Lung (tissue), 12 donors: Measurements from ENCODE around the gene GUCY1A2. TPM values are rescaled to one million over a fixed set of nuclear protein-coding genes. Genes with fewer than 3 reads are reported as not detected.

Source experiments
- ATAC-seq: fragments of 200-7000 bp; cut with Tn5 transposase; one replicate; pipeline ENCODE4 v1.9.1; 2020; ENCODE audit warnings: moderate number of reproducible peaks; ENCODE audit not compliant: insufficient read depth, low FRiP score
- DNase-seq, 3 donors: peaks; one replicate each; pipeline ENCODE4 v3.0.0-alpha.2; 2013 to 2017
- H3K27ac ChIP-seq, 2 donors: one replicate each; pipeline ENCODE4 v1.5.1; 2013; ENCODE audit warnings: mild to moderate bottlenecking in 2 of 2, moderate library complexity in 2 of 2, control low read depth in 1 of 2, inconsistent platforms in 1 of 2, low read depth in 1 of 2, low read length in 1 of 2
- H3K27me3 ChIP-seq, 3 donors: one replicate each; pipeline ENCODE4 v1.5.1; 2013; ENCODE audit warnings: low read length in 2 of 3; ENCODE audit not compliant: control insufficient read depth in 3 of 3, insufficient read depth in 3 of 3
- H3K36me3 ChIP-seq, 4 donors: one replicate each; pipeline ENCODE4 v1.5.1; 2013; ENCODE audit warnings: low read length in 4 of 4, mild to moderate bottlenecking in 1 of 4, moderate library complexity in 1 of 4; ENCODE audit not compliant: control insufficient read depth in 4 of 4, insufficient read depth in 4 of 4
- H3K4me1 ChIP-seq, 5 donors: one replicate each; pipeline ENCODE4 v1.5.1; 2013; ENCODE audit warnings: low read length in 5 of 5, mild to moderate bottlenecking in 2 of 5, moderate library complexity in 1 of 5; ENCODE audit not compliant: control insufficient read depth in 5 of 5, insufficient read depth in 5 of 5
- H3K4me3 ChIP-seq: one replicate; pipeline ENCODE4 v1.5.1; 2013; ENCODE audit warnings: mild to moderate bottlenecking, control low read depth, moderate library complexity
- H3K9ac ChIP-seq, 2 donors: one replicate each; pipeline ENCODE4 v1.5.1; 2013; ENCODE audit warnings: low read length in 2 of 2, control low read depth in 1 of 2; ENCODE audit not compliant: insufficient read depth in 1 of 2
- H3K9me3 ChIP-seq, 4 donors: one replicate each; pipeline ENCODE4 v1.5.1; 2013; ENCODE audit warnings: low read length in 3 of 4, mild to moderate bottlenecking in 1 of 4, moderate library complexity in 1 of 4; ENCODE audit not compliant: control insufficient read depth in 4 of 4, insufficient read depth in 3 of 4
- WGBS, 2 donors: extraction: QIAGEN DNeasy Blood & Tissue Kit; methylation state at CpG; one replicate each; pipeline ENCODE4 v1.1.7; 2013; 5-methylcytosine and 5-hydroxymethylcytosine counted together
- polyA plus RNA-seq, 2 donors: library from polyadenylated mRNA; stranded (reverse); fragments of 200-250 nt; gene quantifications; one replicate each; pipeline ENCODE4 v1.2.1, GENCODE V29; 2013
- total RNA-seq, 2 donors: library from RNA; depleted of rRNA in 1 of 2; stranded (reverse); fragments of >200 nt in 1 of 2; gene quantifications; one replicate each; pipeline ENCODE4 v1.2.1, GENCODE V29; 2014 to 2021
- TF ChIP-seq, protein P1 (sequence below): IDR thresholded peaks from 2 replicates; pipeline ENCODE4 v1.5.1; 2012; ENCODE audit warnings: mild to moderate bottlenecking; ENCODE audit errors: control extremely low read depth, extremely low read depth
- donor health status: control.
- donor health status: control.
- donor health status: Bipolar disorder and iron deficiency.
- donor health status: healthy.
- donor health status: DM: yes; HTN: yes; CAD: no.

GUCY1A2 gene
- total and polyA plus RNA-seq, 4 donors: 1.3 to 55.2 (median 5.7) TPM

DNA sequence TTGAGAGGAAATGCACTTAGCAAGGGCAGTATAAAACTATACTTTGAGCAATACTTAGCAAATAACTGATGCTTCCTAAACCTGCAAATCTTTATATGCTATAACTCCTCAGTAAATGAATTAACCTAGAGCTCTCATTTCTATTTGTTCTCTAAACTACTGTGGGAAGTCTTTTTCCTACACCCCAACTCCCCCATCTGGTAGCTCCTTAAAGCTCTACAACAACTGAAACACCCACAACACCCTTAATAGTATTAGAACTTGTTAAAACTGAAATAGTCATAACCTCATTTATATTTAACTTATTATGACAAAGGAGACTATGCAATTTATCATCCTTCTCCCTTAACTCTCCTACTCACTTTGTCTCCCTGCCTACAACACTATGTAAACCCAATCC, 43.4 kb downstream of the GUCY1A2 start:
- H3K36me3 ChIP-seq: peaks cover 0 to 17% (median 0%) of the 10 kb centered on the region in 4 donors
- no peaks in the 10 kb centered on the region for H3K27me3 ChIP-seq
- DNase-seq (no peak), ATAC-seq (no peak)
- H3K27ac ChIP-seq: no peak overlapping the region
- H3K9ac ChIP-seq: no peak overlapping the region
- H3K4me1 ChIP-seq: peaks cover 0 to 32% (median 0%) of the 10 kb centered on the region in 5 donors
- no peaks in the 10 kb centered on the region for H3K9me3 ChIP-seq
- H3K4me3 ChIP-seq: no peak overlapping the region
- TF ChIP-seq, protein P1, sequence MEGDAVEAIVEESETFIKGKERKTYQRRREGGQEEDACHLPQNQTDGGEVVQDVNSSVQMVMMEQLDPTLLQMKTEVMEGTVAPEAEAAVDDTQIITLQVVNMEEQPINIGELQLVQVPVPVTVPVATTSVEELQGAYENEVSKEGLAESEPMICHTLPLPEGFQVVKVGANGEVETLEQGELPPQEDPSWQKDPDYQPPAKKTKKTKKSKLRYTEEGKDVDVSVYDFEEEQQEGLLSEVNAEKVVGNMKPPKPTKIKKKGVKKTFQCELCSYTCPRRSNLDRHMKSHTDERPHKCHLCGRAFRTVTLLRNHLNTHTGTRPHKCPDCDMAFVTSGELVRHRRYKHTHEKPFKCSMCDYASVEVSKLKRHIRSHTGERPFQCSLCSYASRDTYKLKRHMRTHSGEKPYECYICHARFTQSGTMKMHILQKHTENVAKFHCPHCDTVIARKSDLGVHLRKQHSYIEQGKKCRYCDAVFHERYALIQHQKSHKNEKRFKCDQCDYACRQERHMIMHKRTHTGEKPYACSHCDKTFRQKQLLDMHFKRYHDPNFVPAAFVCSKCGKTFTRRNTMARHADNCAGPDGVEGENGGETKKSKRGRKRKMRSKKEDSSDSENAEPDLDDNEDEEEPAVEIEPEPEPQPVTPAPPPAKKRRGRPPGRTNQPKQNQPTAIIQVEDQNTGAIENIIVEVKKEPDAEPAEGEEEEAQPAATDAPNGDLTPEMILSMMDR: no peak

DNA sequence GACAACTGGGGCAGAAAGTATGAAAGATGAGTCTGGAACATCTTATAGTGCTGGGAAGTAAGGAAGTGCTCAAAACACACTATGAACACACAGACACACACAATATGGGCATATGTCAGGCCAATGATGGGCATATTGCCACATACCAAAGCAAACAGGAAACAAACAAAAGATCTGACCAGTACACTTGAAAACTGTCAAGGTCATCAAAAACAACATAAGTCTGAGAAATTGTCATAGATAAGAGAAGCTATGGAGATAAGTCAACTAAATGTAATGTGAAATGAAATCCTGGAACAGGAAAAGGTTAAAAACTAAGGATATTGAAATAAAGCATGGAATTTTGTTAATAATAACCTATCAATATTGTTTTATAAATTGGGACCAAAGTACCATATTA, 46.4 kb downstream of the GUCY1A2 start:
- Histone ChIP-seq H3K27me3 (no peaks in the 10 kb centered on the region), H3K27ac (no peak overlapping the region), H3K36me3 (peaks cover 0 to 6% (median 0%) of the 10 kb centered on the region in 4 donors), H3K9ac (no peak overlapping the region), H3K4me1 (peaks cover 0 to 44% (median 0%) of the 10 kb centered on the region in 5 donors), H3K9me3 (no peaks in the 10 kb centered on the region), H3K4me3 (no peak overlapping the region)
- ATAC-seq (no peak), DNase-seq (no peak)
- TF ChIP-seq, protein P1: no peak

DNA sequence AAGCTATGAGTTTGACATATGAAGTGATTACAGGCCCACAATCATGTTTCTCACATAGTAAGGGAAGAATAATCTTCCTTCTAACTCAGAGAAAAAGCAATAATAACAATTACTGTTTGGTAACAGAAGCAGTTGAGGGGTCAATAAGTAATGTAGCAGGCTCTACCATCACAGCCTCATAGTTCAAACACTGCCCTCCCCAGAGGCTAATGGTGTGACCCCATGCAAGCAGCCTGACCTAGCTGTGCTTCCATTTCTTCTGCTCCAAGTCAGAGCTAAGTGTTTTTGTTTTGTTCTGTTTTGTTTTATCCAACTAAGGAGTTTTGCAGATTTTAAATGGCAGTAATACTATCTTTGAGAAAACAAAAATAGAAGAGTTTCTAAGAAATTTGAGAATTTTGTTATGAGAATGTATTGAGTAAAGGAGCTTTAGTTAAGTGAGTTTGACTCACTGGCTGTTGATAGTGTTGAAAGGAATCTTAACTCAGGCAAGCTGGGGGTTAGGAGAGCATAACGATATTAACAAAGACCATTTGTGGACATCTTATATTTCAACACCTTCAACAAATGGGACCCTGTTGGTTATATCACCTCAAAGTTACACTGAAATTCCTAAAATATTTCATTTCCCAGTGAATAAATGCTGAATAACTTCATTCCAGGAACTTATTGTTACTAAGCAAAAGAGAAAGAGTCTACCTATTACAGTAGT, 48.5 kb downstream of the GUCY1A2 start:
- DNase-seq: no peak
- H3K4me1 ChIP-seq: peaks cover 0 to 37% (median 0%) of the 10 kb centered on the region in 5 donors
- H3K4me3 ChIP-seq: no peak overlapping the region
- TF ChIP-seq, protein P1: no peak
- no peaks in the 10 kb centered on the region for H3K27me3 ChIP-seq
- 80 to 88% methylated on average over 1 of the region's 1 CpG for WGBS, 2 donors
- no peak overlapping the region for H3K27ac ChIP-seq
- H3K9me3 ChIP-seq: peaks cover 0 to 2% (median 0%) of the 10 kb centered on the region in 4 donors
- H3K9ac ChIP-seq: no peak overlapping the region
- H3K36me3 ChIP-seq: peaks cover 0 to 5% (median 0%) of the 10 kb centered on the region in 4 donors
- ATAC-seq: no peak
